VCaP (cell line): ENCODE results near the gene EIF2S2.

ENCODE experiments used
- H3K27ac ChIP-seq: fragments of 450-650 bp; 2 replicates; pipeline ENCODE4 v1.5.1; 2017
- CTCF ChIP-seq: fragments of 450-650 bp; conservative IDR thresholded peaks from 2 replicates; pipeline ENCODE4 v1.5.1; 2017; ENCODE audit warnings: mild to moderate bottlenecking, moderate library complexity

Gene EIF2S2

DNA sequence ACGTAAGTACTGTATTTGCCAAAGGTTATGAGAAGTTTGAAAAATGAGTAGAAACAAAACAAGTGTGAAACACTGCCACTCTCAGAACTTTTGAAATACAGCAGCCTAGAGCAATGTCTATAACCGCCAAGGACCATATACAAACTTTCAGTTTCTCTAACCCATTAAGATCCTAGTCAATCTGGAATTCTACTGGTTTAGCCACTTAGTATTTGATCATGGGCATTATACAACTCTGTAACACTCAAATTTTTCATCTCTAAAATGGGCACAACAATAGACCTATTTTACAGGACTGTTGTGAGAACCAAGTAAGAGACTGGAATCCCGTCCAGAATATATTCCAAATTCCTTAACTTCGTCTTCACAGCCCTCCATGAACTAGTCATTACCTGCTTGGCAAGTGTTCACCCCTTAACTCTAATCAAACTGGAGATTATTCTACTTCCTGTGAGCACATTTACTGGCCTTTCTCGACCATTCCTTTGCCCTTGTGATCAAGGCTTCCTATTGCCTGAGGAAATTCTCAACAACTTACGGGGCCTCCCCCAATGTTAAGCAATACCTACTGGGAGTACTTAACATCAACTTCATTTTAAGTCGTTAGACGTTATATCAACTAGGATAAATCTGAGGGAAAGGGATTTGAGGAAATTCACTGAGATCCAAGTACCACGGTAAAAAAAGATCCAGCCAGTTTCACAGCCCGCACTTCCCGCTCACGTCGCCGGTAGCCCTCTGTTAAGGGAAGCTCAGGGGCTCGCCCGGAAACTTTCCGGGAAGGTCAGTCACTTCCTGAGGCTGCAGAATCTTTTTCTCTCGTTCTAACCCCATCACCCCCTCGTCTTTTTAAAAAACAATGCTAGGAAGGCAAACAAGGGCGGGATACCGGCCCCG is 1.1 kb downstream of the EIF2S2 start:
- no peak for TF ChIP-seq CTCF
- H3K27ac ChIP-seq, result peak overlapping the region; percentile 99

DNA sequence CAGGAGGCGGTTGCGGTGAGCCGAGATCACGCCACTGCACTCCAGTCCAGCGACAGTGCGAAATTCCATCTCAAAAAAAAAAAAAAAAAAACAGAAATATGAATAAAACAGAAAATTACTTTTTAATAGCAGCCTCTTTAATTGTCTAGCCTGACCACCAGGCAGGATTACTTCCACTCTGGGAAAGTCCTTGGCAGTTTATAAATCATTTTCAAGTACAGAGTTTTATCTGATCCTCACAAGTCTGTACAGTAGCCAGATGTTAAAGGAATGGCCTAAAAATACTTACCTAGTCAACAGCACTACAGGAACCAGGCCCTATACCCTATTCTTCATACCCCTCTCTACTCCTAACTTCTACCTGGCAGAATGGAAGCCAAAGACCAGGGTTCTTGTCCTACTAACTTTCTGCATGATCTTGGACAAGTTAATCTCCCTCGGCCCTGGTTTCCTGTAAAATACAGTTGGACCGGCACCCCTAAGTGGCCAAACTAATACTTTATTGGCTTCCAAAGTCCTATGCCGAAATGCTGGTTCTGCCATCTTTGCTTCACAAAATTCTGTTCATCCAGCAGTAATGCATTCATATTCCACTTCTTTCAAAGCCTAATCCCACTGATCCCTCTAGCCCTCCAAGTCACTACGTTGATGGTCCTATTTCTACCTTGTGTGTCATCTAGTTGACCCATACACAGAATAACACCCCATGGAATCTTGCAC is 1.9 kb downstream of the EIF2S2 start:
- H3K27ac ChIP-seq, result peak overlapping the region; percentile 99
- TF ChIP-seq CTCF, result no peak

DNA sequence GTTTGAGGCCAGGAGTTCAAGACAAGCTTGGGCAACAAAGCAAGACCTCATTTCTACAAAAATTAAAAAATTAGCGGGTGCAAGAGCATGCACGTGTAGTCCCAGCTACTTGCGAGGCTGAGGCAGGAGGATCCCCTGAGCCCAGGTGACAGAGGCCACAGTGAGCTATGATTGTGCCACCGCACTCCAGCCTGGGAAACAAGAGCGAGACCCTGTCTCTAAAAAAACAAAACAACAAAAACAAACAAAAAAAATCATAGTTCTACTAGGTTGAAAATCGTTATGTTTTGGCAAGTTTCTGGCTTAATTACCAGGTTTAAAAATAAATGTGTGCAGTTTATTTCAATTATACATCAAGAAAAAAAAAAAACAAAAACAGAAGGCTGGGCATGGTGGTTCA is 2.6 kb downstream of the EIF2S2 start:
- TF ChIP-seq CTCF, result no peak
- H3K27ac ChIP-seq, result peak overlapping the region; percentile 99; the same call in 1 of the 2 replicates

DNA sequence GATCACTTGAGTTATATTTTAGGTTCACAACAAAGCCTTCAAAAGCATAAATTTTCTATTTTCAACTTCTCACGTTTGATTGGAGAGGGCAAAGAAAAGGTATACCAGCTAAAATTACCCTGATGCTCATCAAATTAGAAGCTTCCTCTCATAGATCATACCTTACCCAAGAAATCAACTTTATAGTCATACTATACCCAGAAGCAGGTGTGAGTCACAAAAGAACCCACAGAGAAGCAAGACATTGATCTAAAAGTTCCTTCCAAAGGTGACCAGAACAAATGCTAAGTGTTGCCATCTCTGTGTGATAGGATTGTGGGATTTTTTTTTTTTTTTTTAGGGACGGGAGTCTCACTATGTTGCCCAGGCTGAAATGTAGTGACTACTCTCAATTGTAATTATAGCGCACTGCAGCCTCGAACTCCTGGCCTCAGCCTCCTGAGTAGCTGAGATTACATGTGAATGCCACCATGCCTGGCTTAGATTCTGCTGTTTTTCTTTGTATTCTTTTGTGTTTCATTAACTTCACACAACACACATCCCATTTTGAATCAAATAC is 3.3 kb downstream of the EIF2S2 start:
- H3K27ac ChIP-seq, result no peak overlapping the region; the same call in 1 of the 2 replicates

DNA sequence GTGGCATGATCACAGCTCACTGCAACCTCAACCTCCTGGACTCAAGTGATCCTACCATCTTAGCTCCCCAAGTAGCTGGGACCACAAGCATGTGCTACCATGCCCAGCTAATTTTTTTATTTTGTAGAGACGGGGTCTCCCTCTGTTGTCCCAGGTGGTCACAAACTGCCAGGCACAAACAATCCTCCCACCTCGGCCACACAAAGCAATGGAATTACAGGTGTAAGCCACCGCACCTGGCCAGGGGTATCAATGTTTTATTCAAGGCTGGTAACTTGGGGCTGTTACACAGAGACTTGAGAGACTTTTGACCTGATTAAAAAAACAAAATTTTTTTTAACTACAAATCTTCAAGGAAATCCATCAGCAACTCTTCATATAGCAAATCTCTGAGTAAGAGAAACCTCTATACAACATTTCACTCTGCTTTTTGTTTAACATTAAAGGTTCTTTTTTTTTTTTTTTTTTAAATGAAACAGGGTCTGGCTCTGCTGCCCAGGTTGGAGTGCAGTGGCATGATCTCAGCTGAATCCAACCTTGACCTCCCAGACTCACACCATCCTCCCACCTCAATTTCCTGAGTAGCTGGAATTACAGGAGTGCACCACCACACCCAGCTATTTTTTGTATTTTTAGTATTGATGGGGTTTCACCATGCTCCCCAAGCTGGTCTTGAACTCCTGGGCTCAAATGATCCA is 5.9 kb downstream of the EIF2S2 start:
- no peak for TF ChIP-seq CTCF
- no peak overlapping the region for H3K27ac ChIP-seq

More for the DNA sequence above, 3.3 kb downstream of the EIF2S2 start:
- no peak for TF ChIP-seq CTCF

DNA sequence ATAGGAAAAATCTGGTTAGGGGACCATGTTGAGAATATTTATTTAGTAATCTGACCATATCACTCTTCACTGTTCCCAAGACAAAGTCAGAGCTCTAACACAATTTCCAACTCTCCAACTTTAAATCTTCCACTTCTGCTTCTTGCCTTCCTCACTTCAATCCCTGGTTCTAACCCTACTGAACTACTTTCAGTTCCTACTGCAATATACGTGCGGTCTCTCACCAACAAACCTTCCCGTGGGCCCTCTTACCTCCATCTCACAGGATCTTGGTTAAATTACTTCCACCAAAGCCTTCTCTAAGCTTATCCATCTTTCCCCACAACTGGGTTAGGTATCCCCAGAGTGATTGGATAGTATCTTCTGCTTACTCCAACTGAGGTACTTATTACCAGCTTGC is 8.0 kb downstream of the EIF2S2 start:
- TF ChIP-seq CTCF, result no peak
- no peak overlapping the region for H3K27ac ChIP-seq

- H3K27ac ChIP-seq, result no peak overlapping the region
- TF ChIP-seq CTCF, result no peak
Observed at GRCh38 chr20:34102342-34102741, 9.7 kb downstream of the EIF2S2 start.
